ENCODE data around the gene HDAC3.

DNA sequence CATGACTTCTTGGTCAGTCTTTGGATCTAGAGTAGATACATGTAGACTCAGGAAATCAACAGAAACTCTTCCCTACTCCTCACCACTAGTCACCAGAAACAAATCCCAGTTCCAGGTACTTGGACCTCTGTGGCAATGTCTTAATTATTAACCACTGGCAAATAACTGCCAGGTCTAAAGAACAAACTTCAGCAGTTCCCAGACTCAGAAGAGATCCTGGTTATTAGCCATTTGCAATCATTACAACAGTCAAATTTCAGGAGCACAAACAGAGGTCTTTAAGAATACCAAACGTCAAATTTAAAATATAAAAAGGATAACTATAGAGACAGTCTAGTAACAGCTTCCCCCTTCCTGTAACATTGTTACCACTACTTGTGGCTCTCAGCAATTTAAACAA lies 28.1 kb downstream of the HDAC3 start:
- TF ChIP-seq ARNTL (CRISPR knock-in tag; IDR thresholded peaks at IDR 0.05; ENCODE audit: borderline replicate concordance, low read depth) (no peak), GLIS3 (CRISPR knock-in tag; IDR thresholded peaks at IDR 0.05) (no peak), ZNF8 (CRISPR knock-in tag; IDR thresholded peaks at IDR 0.05) (no peak)
- TF ChIP-seq, protein P1, sequence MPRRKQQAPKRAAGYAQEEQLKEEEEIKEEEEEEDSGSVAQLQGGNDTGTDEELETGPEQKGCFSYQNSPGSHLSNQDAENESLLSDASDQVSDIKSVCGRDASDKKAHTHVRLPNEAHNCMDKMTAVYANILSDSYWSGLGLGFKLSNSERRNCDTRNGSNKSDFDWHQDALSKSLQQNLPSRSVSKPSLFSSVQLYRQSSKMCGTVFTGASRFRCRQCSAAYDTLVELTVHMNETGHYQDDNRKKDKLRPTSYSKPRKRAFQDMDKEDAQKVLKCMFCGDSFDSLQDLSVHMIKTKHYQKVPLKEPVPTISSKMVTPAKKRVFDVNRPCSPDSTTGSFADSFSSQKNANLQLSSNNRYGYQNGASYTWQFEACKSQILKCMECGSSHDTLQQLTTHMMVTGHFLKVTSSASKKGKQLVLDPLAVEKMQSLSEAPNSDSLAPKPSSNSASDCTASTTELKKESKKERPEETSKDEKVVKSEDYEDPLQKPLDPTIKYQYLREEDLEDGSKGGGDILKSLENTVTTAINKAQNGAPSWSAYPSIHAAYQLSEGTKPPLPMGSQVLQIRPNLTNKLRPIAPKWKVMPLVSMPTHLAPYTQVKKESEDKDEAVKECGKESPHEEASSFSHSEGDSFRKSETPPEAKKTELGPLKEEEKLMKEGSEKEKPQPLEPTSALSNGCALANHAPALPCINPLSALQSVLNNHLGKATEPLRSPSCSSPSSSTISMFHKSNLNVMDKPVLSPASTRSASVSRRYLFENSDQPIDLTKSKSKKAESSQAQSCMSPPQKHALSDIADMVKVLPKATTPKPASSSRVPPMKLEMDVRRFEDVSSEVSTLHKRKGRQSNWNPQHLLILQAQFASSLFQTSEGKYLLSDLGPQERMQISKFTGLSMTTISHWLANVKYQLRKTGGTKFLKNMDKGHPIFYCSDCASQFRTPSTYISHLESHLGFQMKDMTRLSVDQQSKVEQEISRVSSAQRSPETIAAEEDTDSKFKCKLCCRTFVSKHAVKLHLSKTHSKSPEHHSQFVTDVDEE (CRISPR knock-in tag; IDR thresholded peaks at IDR 0.05), result no peak
